Right lobe of liver (tissue), 6 donors: ENCODE data around the gene FBXW5. TPM values are rescaled to one million over a fixed set of nuclear protein-coding genes. Genes with fewer than 3 reads are reported as not detected.
A peak's percentile ranks its signal among the peaks of the same experiment; 100 is the strongest.

ENCODE experiments used
- ATAC-seq, 4 donors: fragments of 200-7000 bp; cut with Tn5 transposase; one replicate each; pipeline ENCODE4 v1.9.1; 2020; ENCODE audit warnings: mild to moderate bottlenecking in 4 of 4, moderate library complexity in 4 of 4
- DNase-seq, 3 donors: peaks; one replicate each; pipeline ENCODE4 v3.0.0-alpha.2; 2020
- H3K27ac ChIP-seq, 3 donors: fragments of 200-600 bp; one replicate each; pipeline ENCODE4 v1.8.0; 2022
- H3K27me3 ChIP-seq, 2 donors: fragments of 200-600 bp; one replicate each; pipeline ENCODE4 v1.8.0; 2022
- H3K36me3 ChIP-seq, 4 donors: fragments of 200-600 bp; sonication (generic) in 1 of 4; one replicate each; pipeline versions ENCODE4 v1.5.1 to v1.8.0; 2017 to 2022; ENCODE audit warnings: control low read depth in 1 of 4
- H3K4me1 ChIP-seq, 4 donors: fragments of 200-600 bp; sonication (generic) in 1 of 4; one replicate each; pipeline versions ENCODE4 v1.5.1 to v1.8.0; 2017 to 2022; ENCODE audit warnings: control low read depth in 1 of 4
- H3K4me3 ChIP-seq, 3 donors: fragments of 200-600 bp; one replicate each; pipeline ENCODE4 v1.8.0; 2022
- H3K9me3 ChIP-seq, 4 donors: fragments of 200-600 bp; sonication (generic) in 1 of 4; one replicate each; pipeline versions ENCODE4 v1.5.1 to v1.8.0; 2017 to 2022; ENCODE audit warnings: control low read depth in 1 of 4
- POLR2A ChIP-seq: fragments of 450-650 bp; IDR thresholded peaks from one replicate; pipeline ENCODE4 v1.6.1; 2017; ENCODE audit warnings: antibody characterized with exemption, mild to moderate bottlenecking
- WGBS: methylation state at CpG from one replicate; pipeline ENCODE4 v1.1.6; 2018; ENCODE audit warnings: low coverage, low lambda C conversion rate; ENCODE audit not compliant: insufficient coverage; ENCODE audit errors: missing lambda C conversion rate; 5-methylcytosine and 5-hydroxymethylcytosine counted together
- intact Hi-C, 2 donors: fragments of 100-400 bp; cut with DNase I; formaldehyde crosslinking; loops; one replicate each; pipeline versions ENCODE4 v1.11.2 to v1.14.1; 2022
- total RNA-seq, 6 experiments: library from RNA; depleted of rRNA in 2 of 6; stranded (reverse); fragments of >200 nt in 2 of 6; fragmentation: NEBNext Ultra II Directional in 3 of 6; extraction: Animal tissue kit (Norgen Biotek cat#: 25700) in 3 of 6; gene quantifications; one replicate each; pipeline versions ENCODE4 v1.1.0 to v1.2.4, GENCODE V29; 2016 to 2023
- TF ChIP-seq, protein P1 (sequence below), 4 donors: fragments of 200-600 bp in 3 of 4; fragments of 450-650 bp in 1 of 4; IDR thresholded peaks; one replicate each; pipeline versions ENCODE4 v1.5.1 to v1.8.0; 2016 to 2022; ENCODE audit warnings: antibody characterized with exemption in 4 of 4, mild to moderate bottlenecking in 2 of 4
- donor health status: DM: no; HTN: yes; CAD: no.
- donor health status: DM: no; HTN: no; CAD: no.
- donor health status: DM: no; HTN: no; CAD: no.
- donor health status: DM: no; HTN: yes; CAD: no.
- donor health status: DM: no; HTN: yes; CAD: no.

The FBXW5 gene
- total RNA-seq, 6 experiments from 2014 or later = 84.0 to 290 (median 97.4) TPM

DNA sequence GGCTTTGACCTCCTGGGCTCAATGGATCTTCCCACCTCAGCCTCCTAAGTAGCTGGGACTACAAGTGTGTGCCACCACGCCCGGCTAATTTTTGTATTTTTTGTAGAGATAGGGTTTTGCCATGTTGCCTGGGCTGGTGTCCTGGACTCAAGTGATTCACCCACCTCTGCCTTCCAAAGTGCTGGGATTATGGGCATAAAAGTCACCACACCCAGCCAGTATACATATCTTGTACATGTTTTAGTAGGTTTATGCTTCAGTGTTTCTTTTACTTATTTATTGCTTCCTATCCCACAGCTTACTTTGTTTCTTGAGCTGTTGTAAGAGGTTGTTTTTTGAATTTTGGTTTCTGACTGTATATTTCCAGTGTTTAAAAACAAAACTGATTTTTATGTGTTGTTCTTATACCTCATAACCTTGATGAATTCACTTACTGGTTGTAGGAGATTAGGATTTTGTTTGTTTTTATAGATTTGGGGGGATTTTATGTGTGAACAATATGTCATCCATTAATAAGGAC lies 12.9 kb downstream of the FBXW5 start:
- no peaks in the 10 kb centered on the region for H3K9me3 ChIP-seq
- no peak overlapping the region for H3K4me3 ChIP-seq
- intact Hi-C loops = loop anchor here in 1 of 2 donors (10.0 kb wide), 1 partner anchor 47 kb away; the partner anchor contains the start of gene TRAF2
- DNase-seq (no peak), ATAC-seq (no peak)
- H3K4me1 ChIP-seq = peaks cover 0 to 1% (median 0%) of the 10 kb centered on the region in 4 donors
- no peaks in the 10 kb centered on the region for H3K36me3 ChIP-seq
- H3K27ac ChIP-seq = no peak overlapping the region
- no peaks in the 10 kb centered on the region for H3K27me3 ChIP-seq
- TF ChIP-seq POLR2A = no peak
- TF ChIP-seq, protein P1, sequence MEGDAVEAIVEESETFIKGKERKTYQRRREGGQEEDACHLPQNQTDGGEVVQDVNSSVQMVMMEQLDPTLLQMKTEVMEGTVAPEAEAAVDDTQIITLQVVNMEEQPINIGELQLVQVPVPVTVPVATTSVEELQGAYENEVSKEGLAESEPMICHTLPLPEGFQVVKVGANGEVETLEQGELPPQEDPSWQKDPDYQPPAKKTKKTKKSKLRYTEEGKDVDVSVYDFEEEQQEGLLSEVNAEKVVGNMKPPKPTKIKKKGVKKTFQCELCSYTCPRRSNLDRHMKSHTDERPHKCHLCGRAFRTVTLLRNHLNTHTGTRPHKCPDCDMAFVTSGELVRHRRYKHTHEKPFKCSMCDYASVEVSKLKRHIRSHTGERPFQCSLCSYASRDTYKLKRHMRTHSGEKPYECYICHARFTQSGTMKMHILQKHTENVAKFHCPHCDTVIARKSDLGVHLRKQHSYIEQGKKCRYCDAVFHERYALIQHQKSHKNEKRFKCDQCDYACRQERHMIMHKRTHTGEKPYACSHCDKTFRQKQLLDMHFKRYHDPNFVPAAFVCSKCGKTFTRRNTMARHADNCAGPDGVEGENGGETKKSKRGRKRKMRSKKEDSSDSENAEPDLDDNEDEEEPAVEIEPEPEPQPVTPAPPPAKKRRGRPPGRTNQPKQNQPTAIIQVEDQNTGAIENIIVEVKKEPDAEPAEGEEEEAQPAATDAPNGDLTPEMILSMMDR (IDR thresholded peaks at IDR 0.05) = no peak
- 86% methylated on average over 2 of the region's 2 CpGs for WGBS

DNA sequence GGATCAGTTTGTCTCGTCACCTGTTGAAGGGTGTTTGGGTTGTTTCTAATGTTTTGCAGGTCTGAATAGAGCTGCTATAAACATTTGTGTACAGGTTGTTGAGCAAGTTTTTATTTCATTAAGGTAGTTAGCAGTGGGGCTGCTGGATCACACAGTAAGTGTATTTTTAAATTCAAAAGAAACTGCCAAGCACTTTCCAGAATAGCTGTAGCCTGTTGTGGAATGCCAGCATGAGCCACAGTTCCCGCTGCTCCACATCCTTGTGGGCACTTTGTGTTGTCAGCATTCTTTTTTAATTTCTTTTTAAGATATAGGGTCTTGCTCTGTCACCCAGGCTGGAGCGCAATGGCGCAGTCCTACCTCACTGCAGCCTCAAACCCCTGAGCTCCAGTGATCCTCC lies 14.5 kb downstream of the FBXW5 start:
- 89% methylated on average over 4 of the region's 4 CpGs for WGBS
- DNase-seq (no peak), ATAC-seq (no peak)
- no peaks in the 10 kb centered on the region for H3K9me3 ChIP-seq
- no peak overlapping the region for H3K27ac ChIP-seq
- TF ChIP-seq, protein P1 (IDR thresholded peaks at IDR 0.05) = no peak
- no peak for TF ChIP-seq POLR2A
- no peaks in the 10 kb centered on the region for H3K4me1 ChIP-seq
- no peak overlapping the region for H3K4me3 ChIP-seq
- H3K27me3 ChIP-seq = no peaks in the 10 kb centered on the region
- intact Hi-C loops = loop anchor here in 1 of 2 donors (10.0 kb wide), 1 partner anchor 45 kb away; the partner anchor contains the start of gene TRAF2
- H3K36me3 ChIP-seq = peaks cover 0 to 8% (median 0%) of the 10 kb centered on the region in 4 donors

DNA sequence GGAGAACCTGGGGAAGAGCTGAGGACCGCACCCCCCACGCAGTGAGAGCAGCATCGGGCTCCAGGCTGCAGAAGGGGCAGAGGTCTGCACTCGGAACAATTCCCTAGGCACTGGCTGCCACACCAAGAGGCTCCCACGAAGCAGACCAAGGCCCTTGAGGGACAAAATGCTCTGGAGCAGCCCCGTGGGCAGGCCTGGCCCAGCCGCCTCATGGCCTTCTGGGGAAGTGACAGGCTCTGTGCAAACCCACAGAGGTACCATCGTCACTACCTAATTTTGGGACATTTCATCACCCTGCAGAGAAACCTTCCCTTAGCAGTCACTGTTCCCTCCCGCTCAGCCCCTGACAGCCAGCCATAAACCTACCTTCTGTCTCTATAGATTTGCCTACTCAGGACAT lies 15.9 kb downstream of the FBXW5 start:
- Histone ChIP-seq H3K27me3 (no peaks in the 10 kb centered on the region), H3K27ac (no peak overlapping the region), H3K4me3 (no peak overlapping the region), H3K4me1 (no peaks in the 10 kb centered on the region), H3K36me3 (peaks cover 0 to 12% (median 3%) of the 10 kb centered on the region in 4 donors), H3K9me3 (no peaks in the 10 kb centered on the region)
- 73% methylated on average over 4 of the region's 9 CpGs for WGBS
- intact Hi-C loops = no loop called here
- DNase-seq (peak in 1 of 3 donors; percentile 45), ATAC-seq (peak; percentile 14 to 28 (median 20))
- TF ChIP-seq, protein P1 (IDR thresholded peaks at IDR 0.05) = no peak
- TF ChIP-seq POLR2A = no peak

DNA sequence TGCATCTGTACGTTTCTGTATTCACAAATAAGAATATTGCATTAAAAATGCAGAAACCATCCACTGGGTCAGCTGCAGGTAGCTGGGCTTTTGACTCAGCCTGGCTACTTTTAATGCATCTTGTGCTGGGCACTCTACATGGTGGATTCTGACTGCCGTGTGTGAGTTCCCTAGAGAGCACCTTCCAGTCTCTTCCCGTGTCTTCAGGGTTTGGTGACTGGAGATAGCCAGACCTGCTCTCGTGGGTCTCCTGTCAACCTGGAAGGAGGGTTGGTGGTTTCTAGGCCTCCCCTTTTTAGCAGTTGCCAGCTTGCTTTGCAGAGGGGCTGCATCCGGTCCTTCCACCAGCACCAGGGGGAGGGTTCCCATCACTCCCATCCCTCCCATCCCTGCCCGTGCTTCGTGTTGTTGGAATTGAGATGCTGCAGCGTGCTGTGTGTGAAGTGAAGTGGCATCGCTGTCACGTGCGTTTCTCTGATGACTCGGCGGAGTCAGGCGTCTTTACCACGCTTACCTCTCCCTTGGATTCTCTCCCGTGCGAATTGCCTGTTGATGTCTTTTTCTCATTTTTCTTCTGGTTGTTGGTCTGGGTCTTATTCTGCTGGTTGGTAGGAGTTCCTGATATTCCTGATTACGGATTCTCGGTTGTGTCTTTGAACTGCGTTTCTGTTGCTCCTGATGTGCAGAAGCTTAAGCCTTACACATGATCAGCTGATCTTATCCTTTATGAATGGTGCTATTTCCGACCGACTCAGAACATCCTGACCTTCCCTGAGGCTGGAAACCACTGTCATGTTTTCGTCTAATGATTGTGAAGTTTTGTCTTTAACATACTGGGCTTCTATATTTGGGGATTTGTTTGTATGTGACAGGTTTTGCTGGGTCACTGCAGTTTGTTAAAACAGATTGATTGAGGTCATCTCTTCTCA lies 16.9 kb downstream of the FBXW5 start:
- no peaks in the 10 kb centered on the region for H3K27me3 ChIP-seq
- no peak for TF ChIP-seq POLR2A
- TF ChIP-seq, protein P1 (IDR thresholded peaks at IDR 0.05) = no peak
- ATAC-seq (peak in 2 of 4 donors; percentile 18 to 23), DNase-seq (peak in 1 of 3 donors; percentile 43)
- H3K27ac ChIP-seq = no peak overlapping the region
- H3K4me1 ChIP-seq = no peaks in the 10 kb centered on the region
- intact Hi-C loops = no loop called here
- peaks cover 0 to 12% (median 3%) of the 10 kb centered on the region in 4 donors for H3K36me3 ChIP-seq
- WGBS = 57% methylated on average over 11 of the region's 23 CpGs
- H3K9me3 ChIP-seq = no peaks in the 10 kb centered on the region
- H3K4me3 ChIP-seq = no peak overlapping the region
